Dermis microvascular lymphatic vessel endothelial cell (primary cell): Measurements from ENCODE around the gene SLC35A5. TPM values are rescaled to one million over a fixed set of nuclear protein-coding genes. Genes with fewer than 3 reads are reported as not detected.

Source experiments
- DNase-seq, 2 donors: peaks; one replicate each; pipeline versions ENCODE4 v3.0.0 to v3.0.0-alpha.2; 2010; ENCODE audit warnings: low read depth in 2 of 2
- total RNA-seq: library from RNA; depleted of rRNA; stranded (reverse); fragments of >200 nt; gene quantifications from 2 replicates; pipeline ENCODE4 v1.2.1, GENCODE V29; 2014

SLC35A5 gene
- total RNA-seq, 1 donor from 2014 or later, result 25.7 TPM

- peak in 1 of 2 donors; percentile 36 for DNase-seq
Observed at GRCh38 chr3:112569265-112569664, 7.4 kb downstream of the SLC35A5 start.

- DNase-seq, result no peak
Observed at GRCh38 chr3:112572701-112573100, 10.9 kb downstream of the SLC35A5 start.

GRCh38 chr3:112579232-112579631, 17.4 kb downstream of the SLC35A5 start:
- no peak for DNase-seq

DNA sequence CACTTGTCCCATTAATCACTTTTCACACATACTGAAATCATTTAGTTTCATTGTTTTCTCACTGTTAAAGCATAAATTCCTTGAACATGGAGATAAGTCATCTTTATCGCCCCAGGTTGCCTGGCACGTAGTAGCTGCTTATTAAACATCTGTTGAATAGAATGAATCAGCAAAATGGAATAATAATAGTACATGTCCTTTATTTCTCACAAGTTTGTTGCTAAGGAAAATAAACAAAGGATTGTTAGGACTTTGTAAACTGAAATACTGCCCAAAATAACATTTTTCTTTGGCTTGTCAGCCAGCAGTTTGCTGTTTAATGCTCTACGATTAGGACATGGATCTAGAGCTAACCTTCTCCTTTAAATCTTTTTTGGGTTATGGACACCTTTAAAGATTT, 17.9 kb downstream of the SLC35A5 start:
- peak; percentile 22 to 66 for DNase-seq

DNA sequence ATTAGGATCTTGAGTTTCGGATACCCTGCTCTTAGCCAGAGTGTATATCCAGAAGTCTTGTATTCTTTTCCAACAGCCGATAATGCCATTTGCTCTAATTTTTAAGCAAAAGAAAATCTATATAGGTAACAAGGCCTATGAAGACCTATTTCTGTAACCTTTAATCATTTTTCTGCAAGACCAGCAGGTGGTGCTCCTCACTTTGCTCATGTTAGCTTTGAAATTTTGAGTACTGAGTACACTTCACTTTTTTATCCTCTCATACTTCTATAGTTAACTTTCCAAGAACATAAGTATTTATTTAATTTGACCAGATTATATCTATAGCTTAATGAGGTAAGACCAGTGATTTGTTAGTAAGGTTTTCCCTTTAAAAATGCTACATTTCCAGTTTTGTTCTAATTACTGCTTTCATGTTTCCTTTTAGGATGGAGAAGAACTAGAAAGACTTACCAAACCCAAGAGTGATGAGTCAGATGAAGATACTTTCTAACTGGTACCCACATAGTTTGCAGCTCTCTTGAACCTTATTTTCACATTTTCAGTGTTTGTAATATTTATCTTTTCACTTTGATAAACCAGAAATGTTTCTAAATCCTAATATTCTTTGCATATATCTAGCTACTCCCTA, 20.5 kb downstream of the SLC35A5 start:
- peak in 1 of 2 donors; percentile 83 for DNase-seq

DNA sequence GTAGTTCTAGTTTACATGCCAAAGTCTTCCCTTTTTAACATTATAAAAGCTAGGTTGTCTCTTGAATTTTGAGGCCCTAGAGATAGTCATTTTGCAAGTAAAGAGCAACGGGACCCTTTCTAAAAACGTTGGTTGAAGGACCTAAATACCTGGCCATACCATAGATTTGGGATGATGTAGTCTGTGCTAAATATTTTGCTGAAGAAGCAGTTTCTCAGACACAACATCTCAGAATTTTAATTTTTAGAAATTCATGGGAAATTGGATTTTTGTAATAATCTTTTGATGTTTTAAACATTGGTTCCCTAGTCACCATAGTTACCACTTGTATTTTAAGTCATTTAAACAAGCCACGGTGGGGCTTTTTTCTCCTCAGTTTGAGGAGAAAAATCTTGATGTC, 21.3 kb downstream of the SLC35A5 start:
- no peak for DNase-seq

- DNase-seq, result no peak
Observed at GRCh38 chr3:112585782-112586181, 23.9 kb downstream of the SLC35A5 start.

DNA sequence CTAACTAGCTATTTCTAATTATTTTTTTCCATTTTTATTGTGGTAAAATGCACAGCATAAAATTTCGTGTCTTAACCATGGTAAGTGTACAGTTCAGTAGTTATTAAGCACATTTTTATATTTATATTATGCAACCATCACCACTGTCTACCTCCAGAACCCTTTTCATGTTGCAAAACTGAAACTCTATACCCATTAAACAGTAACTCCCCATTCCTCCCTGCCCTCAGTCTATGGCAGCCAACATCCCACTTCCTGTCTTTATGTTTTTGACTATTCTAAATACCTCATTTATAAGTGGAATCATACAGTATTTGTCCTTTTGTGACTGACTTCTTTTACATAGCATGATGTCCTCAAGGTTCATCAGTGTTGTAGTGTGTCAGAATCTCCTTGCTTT, 25.5 kb downstream of the SLC35A5 start:
- no peak for DNase-seq

DNA sequence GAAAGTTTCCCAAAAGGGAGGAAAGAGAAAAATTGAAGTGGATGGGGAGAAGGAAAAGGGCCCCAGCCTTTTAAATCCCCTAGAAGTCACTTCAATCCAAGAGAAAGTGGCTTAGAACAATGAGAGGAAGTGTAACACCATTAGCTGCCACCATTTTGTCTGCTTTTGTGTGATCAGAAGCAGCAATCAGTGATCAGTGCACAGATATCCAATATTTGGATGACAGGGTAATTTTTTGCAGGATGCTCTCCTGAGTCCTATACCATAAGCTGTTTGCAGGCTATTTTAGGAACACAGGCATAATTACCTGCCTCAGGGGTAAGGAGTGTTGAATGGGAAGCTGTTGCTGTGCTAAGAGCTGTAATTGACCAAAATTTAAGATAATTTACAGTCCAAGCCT, 31.4 kb downstream of the SLC35A5 start:
- DNase-seq, result no peak

DNA sequence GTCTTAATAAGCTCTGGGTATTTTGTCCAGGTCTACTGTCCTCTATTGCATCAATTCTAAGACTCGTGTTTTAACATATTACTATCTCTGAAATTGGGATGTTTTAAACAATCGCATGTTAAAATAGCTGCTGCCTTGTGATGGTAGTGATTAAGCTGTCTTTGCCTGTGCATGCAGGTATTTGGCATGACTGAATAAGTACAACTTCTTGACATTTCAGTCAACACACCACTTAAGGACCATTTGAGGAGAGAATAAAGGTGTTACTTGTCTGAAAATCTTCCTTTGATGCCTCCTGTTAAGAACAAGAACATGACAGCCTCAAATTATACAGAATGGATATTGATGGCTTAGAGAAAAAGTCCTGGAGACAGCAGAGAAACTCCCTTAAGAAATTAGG, 33.0 kb downstream of the SLC35A5 start:
- no peak for DNase-seq

GRCh38 chr3:112597945-112598344, 36.1 kb downstream of the SLC35A5 start:
- no peak for DNase-seq

DNA sequence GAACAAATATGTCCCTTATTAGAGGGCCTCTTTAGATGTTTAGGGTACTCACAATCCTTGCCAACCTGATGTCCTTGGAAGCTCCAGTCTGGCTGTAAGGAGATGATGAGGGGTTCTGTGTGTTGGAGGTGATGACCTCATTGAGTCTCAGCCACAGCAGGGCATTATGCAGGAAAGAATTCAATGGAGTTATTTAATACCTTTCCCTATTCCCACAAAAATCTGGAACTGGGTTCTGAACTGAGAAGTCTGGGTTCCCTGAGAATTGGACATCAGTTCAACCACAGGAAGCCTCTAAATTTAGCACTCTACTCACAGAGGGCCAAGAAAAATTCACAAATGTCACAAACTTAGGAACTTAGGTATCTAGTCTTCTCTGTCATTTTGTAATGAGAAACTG, 36.9 kb downstream of the SLC35A5 start:
- no peak for DNase-seq

- DNase-seq, result no peak
Observed at GRCh38 chr3:112602217-112602838, 40.5 kb downstream of the SLC35A5 start.

DNA sequence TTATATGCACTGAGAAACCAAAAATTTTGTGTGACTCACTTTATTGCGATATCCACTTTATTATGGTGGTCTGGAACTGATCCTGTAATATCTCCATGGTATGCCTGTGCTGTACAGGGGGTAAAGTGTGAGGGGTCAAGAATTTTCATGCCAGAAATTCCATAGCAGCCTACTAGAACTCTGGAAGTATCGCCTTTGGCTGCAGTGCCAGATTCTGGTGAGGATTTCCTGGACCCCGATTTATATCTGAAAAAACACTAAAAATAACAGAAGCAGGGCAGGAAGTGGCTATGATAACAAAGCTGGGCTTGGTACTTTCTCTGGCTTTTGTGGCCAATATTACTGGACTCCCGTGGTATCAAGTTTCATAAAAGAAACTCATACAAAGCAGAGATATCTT, 42.7 kb downstream of the SLC35A5 start:
- DNase-seq, result peak; percentile 97

DNA sequence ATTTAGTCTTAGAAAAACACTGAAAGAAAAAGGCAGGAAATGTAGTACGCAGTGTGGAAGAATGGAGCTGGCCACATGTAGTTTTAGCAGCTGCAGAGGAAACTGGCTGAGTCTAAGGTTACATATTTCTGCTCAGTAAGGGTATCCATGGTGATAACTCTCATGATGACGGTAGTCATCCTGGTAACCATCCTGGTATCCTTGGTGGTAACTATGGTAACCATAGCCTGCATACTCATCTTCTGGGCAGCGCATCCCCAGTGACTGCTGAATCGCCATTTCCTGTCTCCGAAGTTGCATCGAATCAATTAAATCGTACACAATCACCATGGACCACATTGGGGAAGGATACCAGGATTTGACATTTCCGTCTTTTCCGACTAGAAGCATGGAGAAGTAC, 43.4 kb downstream of the SLC35A5 start:
- peak; percentile 100 for DNase-seq

- DNase-seq, result peak in 1 of 2 donors; percentile 11
Observed at GRCh38 chr3:112606098-112606497, 44.3 kb downstream of the SLC35A5 start.

DNA sequence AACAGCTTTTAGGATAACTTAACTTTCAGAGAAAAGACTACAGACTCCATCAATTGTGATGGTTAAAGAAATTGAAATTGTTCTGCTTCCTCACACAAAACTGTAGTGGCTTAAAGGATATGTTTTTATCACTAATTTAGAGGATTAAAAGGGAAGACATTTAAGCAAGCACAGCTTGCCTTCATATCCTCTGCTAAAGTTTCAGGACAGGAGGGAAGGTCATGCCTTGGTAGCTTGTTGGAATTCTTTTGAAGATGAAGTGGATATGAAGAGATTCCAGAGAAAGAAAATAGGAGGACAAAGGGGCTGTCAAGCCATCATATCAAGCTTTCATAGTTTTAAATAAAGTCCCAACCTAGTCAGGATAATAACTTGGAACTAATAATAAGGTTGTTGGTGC, 46.0 kb downstream of the SLC35A5 start:
- no peak for DNase-seq

GRCh38 chr3:112610121-112610520, 48.3 kb downstream of the SLC35A5 start:
- DNase-seq, result no peak

DNA sequence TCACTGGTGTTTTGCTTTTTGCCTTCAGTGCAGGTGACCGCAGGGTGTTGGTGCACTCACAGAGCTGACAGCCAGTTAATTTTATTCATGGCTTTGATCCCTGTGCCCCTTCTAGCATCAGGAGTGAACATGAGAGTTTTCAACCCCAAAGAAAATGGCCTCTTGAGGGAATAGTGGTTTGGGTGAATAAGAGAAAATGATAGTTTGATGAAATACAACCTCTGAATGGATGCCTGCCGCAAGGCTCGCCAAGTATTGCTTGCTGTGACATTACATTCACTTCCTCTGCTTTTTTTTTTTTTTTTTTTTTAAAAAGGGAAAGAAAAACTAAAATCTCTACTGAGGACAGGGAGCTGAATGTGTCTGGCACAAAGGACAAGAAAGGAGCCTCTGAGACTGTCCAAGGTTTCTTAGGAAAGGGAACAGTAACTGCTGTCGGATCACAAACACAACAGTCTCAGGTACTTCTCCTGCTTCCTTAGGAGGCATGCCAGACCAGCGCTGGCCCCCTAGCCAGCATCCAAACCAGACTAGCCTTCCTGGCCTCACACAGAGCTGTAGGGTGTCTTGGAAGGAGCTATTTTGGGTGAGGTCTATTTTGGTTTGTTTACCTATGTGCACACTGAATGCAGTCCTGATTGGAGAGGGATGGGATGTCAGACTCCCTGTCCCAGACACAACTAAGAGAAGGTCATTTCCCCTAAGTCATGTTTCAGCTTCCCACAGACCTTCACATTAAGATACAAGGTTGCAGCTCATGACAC, 50.1 kb downstream of the SLC35A5 start:
- no peak for DNase-seq

DNA sequence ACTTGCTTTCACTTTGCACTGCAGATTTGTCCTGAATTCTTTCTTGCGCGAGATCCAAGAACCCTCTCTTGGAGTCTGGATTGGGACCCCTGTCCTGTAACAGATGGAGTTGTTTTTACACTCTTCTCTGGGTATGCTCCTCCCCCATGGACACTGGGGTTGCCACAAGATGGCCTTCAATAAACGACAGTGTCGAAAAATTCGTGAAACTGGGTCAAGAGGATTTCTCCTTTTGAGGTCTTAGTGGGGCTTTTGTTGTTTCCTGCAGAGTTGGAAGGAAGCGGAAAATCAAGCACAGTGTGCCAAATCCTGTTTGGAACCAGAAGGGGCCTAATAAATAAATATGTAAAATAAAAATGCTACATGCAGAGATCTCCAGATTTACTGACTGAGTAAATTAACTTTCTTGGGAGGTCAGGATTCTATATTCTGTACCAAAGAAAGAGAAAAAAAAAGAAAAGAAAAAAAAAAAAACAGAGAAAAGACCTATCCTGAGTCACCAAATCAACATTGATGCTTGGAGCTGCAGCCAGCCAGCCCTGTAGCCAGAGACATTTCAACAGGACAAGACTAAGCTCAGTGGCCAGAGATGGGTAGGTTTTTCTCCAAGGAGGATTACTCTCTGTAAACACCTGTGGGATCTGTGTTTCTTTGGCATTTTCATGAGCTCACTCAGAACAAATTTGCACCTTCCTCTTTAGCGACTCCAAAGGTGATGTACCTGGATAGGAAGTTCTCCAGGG, 54.3 kb downstream of the SLC35A5 start:
- no peak for DNase-seq

- DNase-seq, result no peak
Observed at GRCh38 chr3:112617285-112617684, 55.4 kb downstream of the SLC35A5 start.

DNA sequence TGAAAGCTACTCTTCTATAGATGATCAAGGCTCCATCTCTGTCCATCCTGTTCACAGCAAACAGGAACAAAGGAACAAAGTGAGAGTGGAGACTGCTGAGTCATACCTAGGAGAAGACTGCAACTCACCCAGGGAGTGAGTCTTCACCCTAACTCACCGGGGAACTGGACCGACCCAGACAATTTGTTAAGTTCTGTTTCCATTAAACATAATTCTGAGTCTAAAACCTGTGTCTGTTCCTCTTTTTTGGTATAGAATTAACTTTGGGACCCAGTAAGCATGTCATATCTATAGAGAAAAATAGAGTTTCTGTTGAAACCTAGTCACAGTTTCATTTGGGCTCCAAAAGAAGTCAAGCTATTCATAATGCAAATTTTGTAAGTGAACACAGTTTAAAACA, 57.5 kb downstream of the SLC35A5 start:
- DNase-seq, result peak in 1 of 2 donors; percentile 31
